Liver (tissue), 3 donors: ENCODE measurements around the gene TTC7B.

ENCODE experiments used
- GABPA ChIP-seq, 2 donors: IDR thresholded peaks in 1 of 2; conservative IDR thresholded peaks in 1 of 2; 2 replicates each; pipeline ENCODE4 v1.6.1; 2016; ENCODE audit warnings: antibody characterized with exemption in 2 of 2, mild to moderate bottlenecking in 1 of 2, moderate library complexity in 1 of 2
- HNF4G ChIP-seq: IDR thresholded peaks from 2 replicates; pipeline ENCODE4 v1.6.1; 2016; ENCODE audit warnings: antibody characterized with exemption
- RAD21 ChIP-seq, 2 donors: IDR thresholded peaks; 2 replicates each; pipeline ENCODE4 v1.6.1; 2016; ENCODE audit warnings: antibody characterized with exemption in 2 of 2, mild to moderate bottlenecking in 2 of 2
- REST ChIP-seq: IDR thresholded peaks from 2 replicates; pipeline ENCODE4 v1.6.1; 2016; ENCODE audit warnings: antibody characterized with exemption, mild to moderate bottlenecking
- YY1 ChIP-seq: IDR thresholded peaks from 2 replicates; pipeline ENCODE4 v1.6.1; 2016; ENCODE audit warnings: antibody characterized with exemption, mild to moderate bottlenecking
- TF ChIP-seq, protein P1 (sequence below): fragments of 150-350 bp; IDR thresholded peaks from 2 replicates; pipeline ENCODE4 v1.5.1; 2017; ENCODE audit warnings: improper control_type of control experiment, low read depth, low read length; ENCODE audit not compliant: missing input control
- donor health status: healthy.
- donor health status: healthy.

- TF ChIP-seq, protein P1, sequence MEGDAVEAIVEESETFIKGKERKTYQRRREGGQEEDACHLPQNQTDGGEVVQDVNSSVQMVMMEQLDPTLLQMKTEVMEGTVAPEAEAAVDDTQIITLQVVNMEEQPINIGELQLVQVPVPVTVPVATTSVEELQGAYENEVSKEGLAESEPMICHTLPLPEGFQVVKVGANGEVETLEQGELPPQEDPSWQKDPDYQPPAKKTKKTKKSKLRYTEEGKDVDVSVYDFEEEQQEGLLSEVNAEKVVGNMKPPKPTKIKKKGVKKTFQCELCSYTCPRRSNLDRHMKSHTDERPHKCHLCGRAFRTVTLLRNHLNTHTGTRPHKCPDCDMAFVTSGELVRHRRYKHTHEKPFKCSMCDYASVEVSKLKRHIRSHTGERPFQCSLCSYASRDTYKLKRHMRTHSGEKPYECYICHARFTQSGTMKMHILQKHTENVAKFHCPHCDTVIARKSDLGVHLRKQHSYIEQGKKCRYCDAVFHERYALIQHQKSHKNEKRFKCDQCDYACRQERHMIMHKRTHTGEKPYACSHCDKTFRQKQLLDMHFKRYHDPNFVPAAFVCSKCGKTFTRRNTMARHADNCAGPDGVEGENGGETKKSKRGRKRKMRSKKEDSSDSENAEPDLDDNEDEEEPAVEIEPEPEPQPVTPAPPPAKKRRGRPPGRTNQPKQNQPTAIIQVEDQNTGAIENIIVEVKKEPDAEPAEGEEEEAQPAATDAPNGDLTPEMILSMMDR = no peak
- TF ChIP-seq RAD21 (IDR thresholded peaks at IDR 0.05) (no peak), YY1 (no peak), GABPA (IDR thresholded peaks at IDR 0.05 in 1 of 2, conservative IDR thresholded peaks at IDR 0.05 in 1 of 2) (no peak), REST (no peak), HNF4G (no peak)
Measured at GRCh38 chr14:90548455-90548854, 267.8 kb downstream of the TTC7B start.
